GM12873 (cell line): ENCODE measurements around the gene FLAD1.

Experiments used
- CTCF ChIP-seq: IDR thresholded peaks from 2 replicates; pipeline ENCODE4 v1.5.1; 2012; ENCODE audit warnings: low read depth, mild to moderate bottlenecking, moderate library complexity, low read length, control low read depth; ENCODE audit not compliant: insufficient read depth; ENCODE audit errors: missing control alignments

Gene FLAD1

GRCh38 chr1:155016231-155016831 lies 33.2 kb downstream of the FLAD1 start:
- TF ChIP-seq CTCF: no peak

DNA sequence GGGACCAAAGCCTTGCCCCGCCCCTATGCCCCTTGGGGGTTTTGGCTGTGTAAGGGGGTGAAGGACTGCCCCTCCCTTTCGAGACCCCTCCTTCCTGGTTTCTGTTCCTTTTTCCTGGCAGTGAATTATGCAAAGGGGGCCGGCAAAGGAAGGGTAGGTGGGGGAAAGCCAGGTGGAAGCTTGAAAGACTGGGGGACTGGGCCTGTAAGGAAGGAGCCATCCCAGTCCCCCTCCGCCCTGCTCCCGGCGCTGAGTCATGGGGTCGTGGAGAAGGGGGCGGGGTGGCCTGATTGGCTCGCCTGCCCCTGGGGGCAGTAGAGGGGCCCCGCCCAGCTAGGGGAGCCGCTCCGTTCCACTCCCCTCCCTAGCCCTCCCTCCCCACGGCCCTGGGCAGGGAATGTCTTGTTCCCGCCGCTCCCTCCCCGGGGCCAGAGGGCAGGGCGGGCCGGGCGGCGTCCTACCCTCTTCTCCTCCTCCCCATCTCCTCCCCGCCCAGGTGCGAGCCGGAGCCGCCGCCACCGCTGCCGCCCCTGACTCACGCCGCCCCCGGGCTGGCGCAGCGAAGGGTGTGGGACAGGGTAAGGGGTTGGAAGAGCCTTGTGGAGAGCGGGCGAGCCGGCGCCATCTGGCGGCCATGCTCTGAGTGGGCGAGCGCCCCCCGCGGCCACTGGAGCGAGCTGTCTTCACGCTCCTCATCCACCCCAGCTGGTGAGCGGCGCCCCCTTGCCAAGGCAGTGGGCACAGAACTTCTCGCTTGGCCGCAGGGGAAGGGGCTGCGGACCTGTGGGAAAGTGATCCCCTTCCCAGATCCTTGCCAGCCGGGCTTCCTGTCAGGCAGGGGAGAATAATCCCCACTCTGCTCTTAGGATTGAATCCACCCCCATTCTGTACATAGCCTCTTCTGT lies 34.1 kb downstream of the FLAD1 start:
- peak; percentile 100 for TF ChIP-seq CTCF

DNA sequence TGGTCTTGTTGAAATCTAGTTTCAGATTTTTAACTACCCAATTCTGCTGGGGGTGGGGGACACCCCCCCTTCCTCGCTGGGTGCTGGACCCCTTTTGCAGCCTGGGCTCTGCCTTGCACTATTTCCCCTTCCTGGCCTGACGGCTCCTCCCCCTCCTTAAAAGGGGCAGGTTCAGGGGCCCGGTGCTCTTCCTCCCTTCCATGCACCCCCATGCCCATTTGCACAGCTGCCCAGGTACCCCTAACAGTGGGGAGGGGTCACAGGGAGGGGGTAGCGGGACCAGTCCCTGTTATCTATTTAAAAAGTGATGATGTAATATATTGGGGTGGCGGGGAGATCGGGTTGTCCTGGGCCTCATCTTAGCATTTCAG lies 34.8 kb downstream of the FLAD1 start:
- no peak for TF ChIP-seq CTCF

GRCh38 chr1:155018617-155019348 lies 35.6 kb downstream of the FLAD1 start:
- no peak for TF ChIP-seq CTCF

DNA sequence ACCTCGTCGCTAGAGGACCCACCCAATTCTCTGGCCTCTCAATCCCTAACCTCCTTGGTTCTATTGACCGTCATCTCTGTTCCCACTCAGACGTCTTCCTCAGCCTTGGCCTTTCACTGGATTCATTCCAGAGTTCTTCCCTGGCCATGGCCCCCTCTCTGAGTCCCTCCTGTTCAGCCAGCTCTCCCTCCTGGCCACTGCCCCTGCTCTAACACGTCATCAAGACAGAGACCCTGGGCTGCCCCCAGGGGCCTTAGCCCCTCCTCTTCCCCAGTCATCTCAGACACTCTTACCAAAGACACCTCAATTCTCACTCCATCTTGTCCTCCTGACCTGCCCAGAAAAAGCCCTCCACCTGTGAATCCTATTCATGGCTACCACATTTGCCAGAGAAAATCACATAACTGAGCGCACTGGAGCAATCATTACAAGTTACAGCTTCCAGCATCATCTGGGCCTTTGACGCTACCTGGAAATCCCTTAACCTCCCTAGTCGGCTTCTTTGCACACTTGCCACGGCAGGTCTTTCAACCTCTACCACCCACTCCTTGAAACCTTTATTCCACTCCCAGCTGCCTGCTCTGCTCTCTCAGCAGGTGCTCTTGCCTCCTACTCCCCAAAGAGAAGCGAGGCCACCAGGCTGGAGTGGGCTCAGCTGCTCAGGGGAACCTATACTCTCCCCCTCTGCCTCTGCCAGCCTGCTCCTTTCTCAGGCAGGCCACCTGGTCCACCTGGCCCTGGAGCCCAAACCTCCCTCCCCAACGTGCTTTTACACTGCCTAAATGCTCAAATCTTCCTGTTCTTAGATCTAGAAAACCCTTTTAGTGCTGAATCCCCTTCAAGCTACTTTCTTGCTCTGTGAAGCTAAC lies 36.5 kb downstream of the FLAD1 start:
- no peak for TF ChIP-seq CTCF

GRCh38 chr1:155022136-155022926 lies 39.2 kb downstream of the FLAD1 start:
- TF ChIP-seq CTCF: no peak
